Measurements from ENCODE around the gene TNS3. TPM values are rescaled to one million over a fixed set of nuclear protein-coding genes. Genes with fewer than 3 reads are reported as not detected.

The TNS3 gene
- total and polyA plus RNA-seq, 2 donors (not counting 3 experiments of a cell fraction or from before 2014, with no cell fraction given) = 10.4 to 45.1 TPM

GRCh38 chr7:47553309-47553708, 28.6 kb downstream of the TNS3 start:
- no peaks in the 10 kb centered on the region for H3K79me2 ChIP-seq (ENCODE audit: control insufficient read depth, insufficient read depth, low read length)
- no peak for TF ChIP-seq MYC (IDR thresholded peaks at IDR 0.05; ENCODE audit: low read depth, low read length)
- no peak for TF ChIP-seq POLR2A (IDR thresholded peaks at IDR 0.05; ENCODE audit: low read depth, low read length)
- TF ChIP-seq GATA2 (IDR thresholded peaks at IDR 0.05; ENCODE audit: insufficient read depth, insufficient read length, low read depth, low read length) = no peak
- TF ChIP-seq, protein P1, sequence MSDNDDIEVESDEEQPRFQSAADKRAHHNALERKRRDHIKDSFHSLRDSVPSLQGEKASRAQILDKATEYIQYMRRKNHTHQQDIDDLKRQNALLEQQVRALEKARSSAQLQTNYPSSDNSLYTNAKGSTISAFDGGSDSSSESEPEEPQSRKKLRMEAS (IDR thresholded peaks at IDR 0.05; ENCODE audit: insufficient read depth, insufficient read length) = no peak
- TF ChIP-seq EZH2 (IDR thresholded peaks at IDR 0.05; ENCODE audit: borderline replicate concordance, low read depth, low read length, severe bottlenecking) = no peak
- no peak for TF ChIP-seq FOS (IDR thresholded peaks at IDR 0.05; ENCODE audit: borderline replicate concordance, insufficient read depth, low read length)
- TF ChIP-seq POLR2AphosphoS5 (IDR thresholded peaks at IDR 0.05; ENCODE audit: insufficient read depth, low read depth, low read length) = no peak
- no peak for TF ChIP-seq CTCF (IDR thresholded peaks at IDR 0.05; ENCODE audit: extremely low read depth in 1 of 2, insufficient read depth in 1 of 2, low read depth in 1 of 2, low read length in 2 of 2)
- TF ChIP-seq JUN (IDR thresholded peaks at IDR 0.05; ENCODE audit: borderline replicate concordance, insufficient read depth, insufficient read length, low read depth) = no peak
- H3K4me1 ChIP-seq (ENCODE audit: control insufficient read depth, extremely low read depth, insufficient read depth, low read length) = peaks cover 4% of the 10 kb centered on the region
- H3K27me3 ChIP-seq (ENCODE audit: control insufficient read depth in 2 of 2, insufficient read depth in 2 of 2, low read length in 2 of 2) = no peaks in the 10 kb centered on the region
- DNase-seq (ENCODE audit: low read depth, low spot score) (no peak), FAIRE-seq (no peak)
- intact Hi-C loops (cut with micrococcal nuclease) = no loop called here
- no peaks in the 10 kb centered on the region for H3K9me1 ChIP-seq (replicated peaks; ENCODE audit: control insufficient read depth, extremely low read depth, insufficient read depth, low read length)
- H3K27ac ChIP-seq (ENCODE audit: insufficient read depth, low read depth, low read length) = no peak overlapping the region
- H3K4me2 ChIP-seq (ENCODE audit: insufficient read depth, low read length) = no peak overlapping the region
- no peaks in the 10 kb centered on the region for H3K9me3 ChIP-seq (replicated peaks; ENCODE audit: control insufficient read depth, insufficient read depth, low read length)
- dilution Hi-C loops (cut with MboI; ENCODE audit: extremely low pct_ligation_motif_present, low sequenced_read_pairs) = no loop called here
- H3K9ac ChIP-seq (replicated peaks; ENCODE audit: extremely low read depth, insufficient read depth, low read length) = no peak overlapping the region
- BruUV-seq (replicated peaks) = no TSS peak
- no peaks in the 10 kb centered on the region for H4K20me1 ChIP-seq (replicated peaks; ENCODE audit: control insufficient read depth, extremely low read depth, insufficient read depth, low read length)
- no peak overlapping the region for H2AFZ ChIP-seq (ENCODE audit: low read depth, low read length)
- ChIA-PET POLR2A (no interaction called here), CTCF (interaction anchor here (1.1 to 1.5 kb wide), 4 partner anchors 10 to 266 kb away, joined by 3 to 4 read pairs (median 3); no protein-coding TSS in a partner anchor)
- no peaks in the 10 kb centered on the region for H3K36me3 ChIP-seq (ENCODE audit: control insufficient read depth in 2 of 2, extremely low read depth in 1 of 2, insufficient read depth in 2 of 2, low read length in 2 of 2)
- H3K4me3 ChIP-seq (replicated peaks in 1 of 3; ENCODE audit: insufficient read depth in 1 of 3, low read depth in 1 of 3, low read length in 3 of 3) = no peak overlapping the region

Data from endothelial cell of umbilical vein (primary cell).